ENCODE measurements around the gene HSH2D.

Gene HSH2D

GRCh38 chr19:16198370-16198651 lies 54.8 kb downstream of the HSH2D start:
- no peak for DNase-seq

GRCh38 chr19:16199275-16199932 lies 55.9 kb downstream of the HSH2D start:
- no peak for DNase-seq

- no peak for DNase-seq
Measured at GRCh38 chr19:16200038-16201010, 56.8 kb downstream of the HSH2D start.

- DNase-seq: no peak
Measured at GRCh38 chr19:16201011-16201391, 57.5 kb downstream of the HSH2D start.

- no peak for DNase-seq
Measured at GRCh38 chr19:16202320-16203255, 59.1 kb downstream of the HSH2D start.

GRCh38 chr19:16203256-16204004 lies 59.9 kb downstream of the HSH2D start:
- no peak for DNase-seq

GRCh38 chr19:16204005-16204294 lies 60.5 kb downstream of the HSH2D start:
- DNase-seq: no peak

GRCh38 chr19:16205205-16206045 lies 61.9 kb downstream of the HSH2D start:
- no peak for DNase-seq

GRCh38 chr19:16206046-16206605 lies 62.6 kb downstream of the HSH2D start:
- no peak for DNase-seq

GRCh38 chr19:16206637-16207036 lies 63.2 kb downstream of the HSH2D start:
- DNase-seq: no peak

- no peak for DNase-seq
Measured at GRCh38 chr19:16207063-16207462, 63.6 kb downstream of the HSH2D start.

- no peak for DNase-seq
Measured at GRCh38 chr19:16207490-16208025, 64.1 kb downstream of the HSH2D start.
